ENCODE results near the gene IQCH.

DNA sequence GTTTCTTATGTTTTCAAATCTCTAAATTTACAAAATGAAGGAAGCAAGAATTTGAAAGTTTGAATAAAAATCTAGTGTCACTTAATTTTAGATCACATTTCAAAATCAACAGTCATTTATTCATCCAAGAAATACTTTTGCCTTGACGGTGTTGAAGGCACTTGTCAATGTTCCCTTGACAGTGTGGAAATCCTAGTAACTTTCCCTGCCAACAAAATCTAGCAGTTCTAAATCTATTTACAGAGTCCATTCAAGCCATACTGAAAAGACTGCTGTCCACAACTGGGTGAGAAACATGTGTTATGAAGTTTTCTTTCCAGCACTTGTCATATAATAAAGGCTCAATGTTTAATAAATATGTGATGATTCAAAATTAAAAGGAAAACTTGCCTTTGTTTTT, 279.3 kb downstream of the IQCH start:
- TF ChIP-seq, protein P1, sequence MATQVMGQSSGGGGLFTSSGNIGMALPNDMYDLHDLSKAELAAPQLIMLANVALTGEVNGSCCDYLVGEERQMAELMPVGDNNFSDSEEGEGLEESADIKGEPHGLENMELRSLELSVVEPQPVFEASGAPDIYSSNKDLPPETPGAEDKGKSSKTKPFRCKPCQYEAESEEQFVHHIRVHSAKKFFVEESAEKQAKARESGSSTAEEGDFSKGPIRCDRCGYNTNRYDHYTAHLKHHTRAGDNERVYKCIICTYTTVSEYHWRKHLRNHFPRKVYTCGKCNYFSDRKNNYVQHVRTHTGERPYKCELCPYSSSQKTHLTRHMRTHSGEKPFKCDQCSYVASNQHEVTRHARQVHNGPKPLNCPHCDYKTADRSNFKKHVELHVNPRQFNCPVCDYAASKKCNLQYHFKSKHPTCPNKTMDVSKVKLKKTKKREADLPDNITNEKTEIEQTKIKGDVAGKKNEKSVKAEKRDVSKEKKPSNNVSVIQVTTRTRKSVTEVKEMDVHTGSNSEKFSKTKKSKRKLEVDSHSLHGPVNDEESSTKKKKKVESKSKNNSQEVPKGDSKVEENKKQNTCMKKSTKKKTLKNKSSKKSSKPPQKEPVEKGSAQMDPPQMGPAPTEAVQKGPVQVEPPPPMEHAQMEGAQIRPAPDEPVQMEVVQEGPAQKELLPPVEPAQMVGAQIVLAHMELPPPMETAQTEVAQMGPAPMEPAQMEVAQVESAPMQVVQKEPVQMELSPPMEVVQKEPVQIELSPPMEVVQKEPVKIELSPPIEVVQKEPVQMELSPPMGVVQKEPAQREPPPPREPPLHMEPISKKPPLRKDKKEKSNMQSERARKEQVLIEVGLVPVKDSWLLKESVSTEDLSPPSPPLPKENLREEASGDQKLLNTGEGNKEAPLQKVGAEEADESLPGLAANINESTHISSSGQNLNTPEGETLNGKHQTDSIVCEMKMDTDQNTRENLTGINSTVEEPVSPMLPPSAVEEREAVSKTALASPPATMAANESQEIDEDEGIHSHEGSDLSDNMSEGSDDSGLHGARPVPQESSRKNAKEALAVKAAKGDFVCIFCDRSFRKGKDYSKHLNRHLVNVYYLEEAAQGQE (IDR thresholded peaks at IDR 0.05; ENCODE audit: insufficient read depth in 1 of 2, low read depth in 2 of 2, low read length in 2 of 2), result no peak
- TF ChIP-seq SIN3A (IDR thresholded peaks at IDR 0.05; ENCODE audit: borderline replicate concordance, insufficient read depth, low read length) (no peak), POLR2AphosphoS5 (IDR thresholded peaks at IDR 0.05; ENCODE audit: low read depth, low read length) (no peak), TAF1 (IDR thresholded peaks at IDR 0.05; ENCODE audit: borderline replicate concordance, insufficient read depth, low read length) (no peak)

All from PFSK-1 (cell line).